G401.6 (cell line): Measurements from ENCODE around the gene CTAGE6.
"Not testable (repeated sequence)": the region's sequence is repeated elsewhere in the genome, so short reads cannot be mapped to it uniquely, and the experiment has no call there.

Source experiments
- FAIRE-seq: peaks from 2 replicates; lab custom pipeline; 2012; peaks lifted over from hg19 to GRCh38; lab: Jason Lieb, UNC

Gene CTAGE6

GRCh38 chr7:143757596-143757995, at the start of gene CTAGE6:
CTAGE6 (minus strand) TSS chr7:143757696; CDS start chr7:143757658, 38 bp downstream.
- FAIRE-seq: not testable (repeated sequence)

GRCh38 chr7:143806664-143807071, 49.2 kb upstream of the CTAGE6 start:
- not testable (repeated sequence) for FAIRE-seq

- not testable (repeated sequence) for FAIRE-seq
Observed at GRCh38 chr7:143797896-143798290, 40.4 kb upstream of the CTAGE6 start.

GRCh38 chr7:143797119-143797895, 39.8 kb upstream of the CTAGE6 start:
- not testable (repeated sequence) for FAIRE-seq

GRCh38 chr7:143795653-143796052, 38.2 kb upstream of the CTAGE6 start:
- FAIRE-seq: not testable (repeated sequence)

- not testable (repeated sequence) for FAIRE-seq
Observed at GRCh38 chr7:143792633-143793032, 35.1 kb upstream of the CTAGE6 start.

- not testable (repeated sequence) for FAIRE-seq
Observed at GRCh38 chr7:143785415-143786182, 28.1 kb upstream of the CTAGE6 start.

- FAIRE-seq: not testable (repeated sequence)
Observed at GRCh38 chr7:143779591-143779990, 22.1 kb upstream of the CTAGE6 start.

- not testable (repeated sequence) for FAIRE-seq
Observed at GRCh38 chr7:143772738-143773468, 15.4 kb upstream of the CTAGE6 start.

- FAIRE-seq: not testable (repeated sequence)
Observed at GRCh38 chr7:143767531-143767930, 10.0 kb upstream of the CTAGE6 start.

- FAIRE-seq: not testable (repeated sequence)
Observed at GRCh38 chr7:143765678-143766077, 8.2 kb upstream of the CTAGE6 start.

GRCh38 chr7:143763065-143763464, 5.6 kb upstream of the CTAGE6 start:
- not testable (repeated sequence) for FAIRE-seq

GRCh38 chr7:143745340-143745739, 12.2 kb downstream of the CTAGE6 start:
- FAIRE-seq: not testable (repeated sequence)

GRCh38 chr7:143737037-143737819, 20.3 kb downstream of the CTAGE6 start:
- FAIRE-seq: not testable (repeated sequence)

GRCh38 chr7:143735962-143736361, 21.5 kb downstream of the CTAGE6 start:
- FAIRE-seq: no peak

- no peak for FAIRE-seq
Observed at GRCh38 chr7:143733876-143734275, 23.6 kb downstream of the CTAGE6 start.

GRCh38 chr7:143728333-143728862, 29.1 kb downstream of the CTAGE6 start:
- FAIRE-seq: no peak

- FAIRE-seq: not testable (repeated sequence)
Observed at GRCh38 chr7:143727561-143727960, 29.9 kb downstream of the CTAGE6 start.

- FAIRE-seq: not testable (repeated sequence)
Observed at GRCh38 chr7:143726143-143726542, 31.4 kb downstream of the CTAGE6 start.

GRCh38 chr7:143720335-143720734, 37.2 kb downstream of the CTAGE6 start:
- not testable (repeated sequence) for FAIRE-seq

- FAIRE-seq: not testable (repeated sequence)
Observed at GRCh38 chr7:143715543-143716193, 41.8 kb downstream of the CTAGE6 start.
